Sigmoid colon (tissue), 7 donors: ENCODE results near the gene TMEM239. TPM values are rescaled to one million over a fixed set of nuclear protein-coding genes. Genes with fewer than 3 reads are reported as not detected.

ENCODE experiments used
- DNase-seq: peaks from one replicate; pipeline ENCODE4 v3.0.0-alpha.2; 2019
- H3K27ac ChIP-seq, 4 donors: fragments of 200-600 bp; sonication (generic); one replicate each; pipeline ENCODE4 v1.5.1; 2016 to 2019; ENCODE audit warnings: mild to moderate bottlenecking in 1 of 4
- H3K27me3 ChIP-seq, 3 donors: fragments of 200-600 bp; sonication (generic); one replicate each; pipeline ENCODE4 v1.5.1; 2019; ENCODE audit warnings: mild to moderate bottlenecking in 1 of 3
- H3K36me3 ChIP-seq, 4 donors: fragments of 200-600 bp; sonication (generic); one replicate each; pipeline ENCODE4 v1.5.1; 2016 to 2019
- H3K4me1 ChIP-seq, 4 donors: fragments of 200-600 bp; sonication (generic); one replicate each; pipeline ENCODE4 v1.5.1; 2017 to 2019
- H3K4me3 ChIP-seq, 4 donors: fragments of 200-600 bp; sonication (generic); one replicate each; pipeline ENCODE4 v1.5.1; 2017 to 2019; ENCODE audit warnings: mild to moderate bottlenecking in 2 of 4, moderate library complexity in 1 of 4
- H3K9me3 ChIP-seq, 4 donors: fragments of 200-600 bp in 3 of 4; sonication (generic) in 3 of 4; one replicate each; pipeline versions ENCODE4 v1.5.1 to v1.6.1; 2013 to 2019
- CTCF ChIP-seq, 4 experiments: fragments of 450-650 bp in 3 of 4; fragments of 200-600 bp in 1 of 4; IDR thresholded peaks; one replicate each; pipeline ENCODE4 v1.5.1; 2016 to 2019; ENCODE audit warnings: antibody characterized with exemption in 4 of 4, mild to moderate bottlenecking in 3 of 4, moderate library complexity in 2 of 4
- EP300 ChIP-seq, 4 donors: sonication (generic); formaldehyde crosslinking; IDR thresholded peaks; one replicate each; pipeline ENCODE4 v1.6.1; 2017; ENCODE audit warnings: antibody characterized with exemption in 4 of 4
- POLR2A ChIP-seq, 2 donors: fragments of 450-650 bp; IDR thresholded peaks; one replicate each; pipeline ENCODE4 v1.6.1; 2016; ENCODE audit warnings: antibody characterized with exemption in 2 of 2, mild to moderate bottlenecking in 2 of 2, moderate library complexity in 2 of 2
- POLR2AphosphoS5 ChIP-seq, 4 donors: sonication (generic); formaldehyde crosslinking; IDR thresholded peaks; one replicate each; pipeline ENCODE4 v1.6.1; 2017; ENCODE audit warnings: antibody characterized with exemption in 4 of 4
- WGBS, 2 donors: extraction: QIAGEN DNeasy Blood & Tissue Kit; methylation state at CpG; one replicate each; pipeline ENCODE4 v1.1.7; 2013; 5-methylcytosine and 5-hydroxymethylcytosine counted together
- intact Hi-C: fragments of 100-400 bp; cut with DNase I; formaldehyde crosslinking; loops from one replicate; pipeline ENCODE4 v1.15.1; 2023
- polyA plus RNA-seq, 3 donors: library from polyadenylated mRNA; stranded (reverse); fragments of 200-250 nt; gene quantifications; one replicate each; pipeline ENCODE4 v1.2.3, GENCODE V29; 2013
- total RNA-seq, 4 donors: library from RNA; depleted of rRNA; stranded (reverse); fragments of >200 nt; gene quantifications; one replicate each; pipeline ENCODE4 v1.1.0, GENCODE V29; 2016
- donor health status: healthy with polysubstance abuse.
- donor health status: Bipolar disorder and iron deficiency.
- donor health status: healthy.

The TMEM239 gene
- total and polyA plus RNA-seq, 7 donors, result 0.28 TPM; not detected in 6

GRCh38 chr20:2804041-2804828 is 11.9 kb upstream of the TMEM239 start:
- peaks cover 34 to 98% (median 68%) of the 10 kb centered on the region in 3 donors for H3K27me3 ChIP-seq
- 68 to 72% methylated on average over 16 of the region's 16 CpGs for WGBS, 2 donors
- H3K36me3 ChIP-seq, result no peaks in the 10 kb centered on the region
- no peaks in the 10 kb centered on the region for H3K9me3 ChIP-seq
- intact Hi-C loops, result no loop called here
- TF ChIP-seq POLR2A (IDR thresholded peaks at IDR 0.05) (no peak), EP300 (IDR thresholded peaks at IDR 0.05) (no peak), CTCF (IDR thresholded peaks at IDR 0.05) (no peak), POLR2AphosphoS5 (IDR thresholded peaks at IDR 0.05) (no peak)
- peaks cover 0 to 24% (median 11%) of the 10 kb centered on the region in 4 donors for H3K4me1 ChIP-seq
- H3K27ac ChIP-seq, result no peak overlapping the region
- DNase-seq, result no peak
- no peak overlapping the region for H3K4me3 ChIP-seq

- H3K27me3 ChIP-seq, result peaks cover 26 to 91% (median 59%) of the 10 kb centered on the region in 3 donors
- intact Hi-C loops, result no loop called here
- DNase-seq, result no peak
- TF ChIP-seq EP300 (IDR thresholded peaks at IDR 0.05) (no peak), POLR2A (IDR thresholded peaks at IDR 0.05) (no peak), POLR2AphosphoS5 (IDR thresholded peaks at IDR 0.05) (no peak), CTCF (IDR thresholded peaks at IDR 0.05) (no peak)
- H3K4me1 ChIP-seq, result peaks cover 0 to 16% (median 7%) of the 10 kb centered on the region in 4 donors
- H3K36me3 ChIP-seq, result no peaks in the 10 kb centered on the region
- H3K4me3 ChIP-seq, result no peak overlapping the region
- H3K27ac ChIP-seq, result no peak overlapping the region
- 22 to 35% methylated on average over 49 of the region's 49 CpGs for WGBS, 2 donors
- H3K9me3 ChIP-seq, result no peaks in the 10 kb centered on the region
Measured at GRCh38 chr20:2804852-2805688, 11.1 kb upstream of the TMEM239 start.

- no peak for DNase-seq
- TF ChIP-seq EP300 (IDR thresholded peaks at IDR 0.05), result no peak
- TF ChIP-seq CTCF (IDR thresholded peaks at IDR 0.05), result no peak
- TF ChIP-seq POLR2AphosphoS5 (IDR thresholded peaks at IDR 0.05), result no peak
- no peak for TF ChIP-seq POLR2A (IDR thresholded peaks at IDR 0.05)
- 47 to 48% methylated on average over 22 of the region's 22 CpGs for WGBS, 2 donors
- Histone ChIP-seq H3K27me3 (peaks cover 19 to 87% (median 52%) of the 10 kb centered on the region in 3 donors), H3K9me3 (no peaks in the 10 kb centered on the region), H3K36me3 (no peaks in the 10 kb centered on the region), H3K27ac (no peak overlapping the region), H3K4me3 (no peak overlapping the region), H3K4me1 (peaks cover 0 to 9% (median 0%) of the 10 kb centered on the region in 4 donors)
- intact Hi-C loops, result no loop called here
Measured at GRCh38 chr20:2805689-2806350, 10.3 kb upstream of the TMEM239 start.

GRCh38 chr20:2806351-2806701 is 9.8 kb upstream of the TMEM239 start:
- TF ChIP-seq POLR2AphosphoS5 (IDR thresholded peaks at IDR 0.05) (no peak), EP300 (IDR thresholded peaks at IDR 0.05) (no peak), CTCF (IDR thresholded peaks at IDR 0.05) (no peak), POLR2A (IDR thresholded peaks at IDR 0.05) (no peak)
- Histone ChIP-seq H3K4me3 (no peak overlapping the region), H3K27me3 (peaks cover 14 to 87% (median 47%) of the 10 kb centered on the region in 3 donors), H3K4me1 (peaks cover 0 to 6% (median 0%) of the 10 kb centered on the region in 4 donors), H3K36me3 (no peaks in the 10 kb centered on the region), H3K27ac (no peak overlapping the region), H3K9me3 (no peaks in the 10 kb centered on the region)
- no peak for DNase-seq
- intact Hi-C loops, result no loop called here
- 10 to 51% methylated on average over 4 of the region's 4 CpGs for WGBS, 2 donors
